Stimulated activated CD8-positive, alpha-beta memory T cell treated with anti-CD3 and anti-CD28 coated beads, Interleukin-2, amount 100 ng/mL, for 1 hour (primary cell): ENCODE results near the gene IRX3.

ENCODE experiments used
- DNase-seq, 2 donors: peaks; one replicate each; pipeline ENCODE4 v3.0.0-alpha.2; 2020; ENCODE audit warnings: low read depth in 2 of 2

IRX3 gene

DNA sequence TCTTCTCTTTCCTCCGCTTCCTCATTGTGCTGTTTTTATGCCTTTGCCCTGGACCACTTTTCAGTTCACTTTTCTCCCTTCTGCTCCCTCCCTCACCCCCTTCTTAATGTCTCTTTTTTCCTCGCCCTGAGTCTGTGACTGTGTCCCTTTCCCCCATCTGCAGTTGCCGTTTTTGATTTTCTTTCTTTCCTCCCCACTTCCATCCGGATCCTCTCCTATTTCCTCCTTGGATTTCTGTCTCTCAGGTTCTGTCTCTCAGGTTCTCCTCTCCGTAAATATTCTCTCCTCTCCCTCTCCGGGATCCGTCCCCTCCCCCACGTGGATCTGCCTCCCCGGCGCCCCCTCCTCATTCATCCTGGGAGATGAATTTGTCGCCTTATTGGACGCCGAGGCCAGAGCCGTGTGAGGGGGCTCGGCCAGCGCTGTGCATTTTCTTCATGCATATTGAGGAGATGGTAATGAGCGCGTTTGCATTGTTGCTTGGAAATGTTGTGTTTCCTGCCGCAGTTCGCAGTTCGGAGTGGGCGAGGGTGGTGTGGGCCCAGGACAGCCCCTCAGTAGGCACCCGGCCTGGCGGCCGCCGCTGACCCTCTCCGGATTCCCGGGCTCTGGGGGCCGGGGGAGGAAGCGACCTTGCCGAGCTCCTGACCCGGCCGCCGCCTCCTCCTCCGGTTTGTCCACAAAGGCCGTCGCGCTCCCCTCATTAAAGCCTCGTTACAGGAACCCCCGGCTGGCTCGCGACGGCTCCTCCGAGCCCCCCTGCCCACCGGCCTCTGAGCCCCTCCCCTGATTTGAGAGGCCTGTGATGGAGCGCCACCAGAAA lies 4.5 kb upstream of the IRX3 start:
- no peak for DNase-seq

DNA sequence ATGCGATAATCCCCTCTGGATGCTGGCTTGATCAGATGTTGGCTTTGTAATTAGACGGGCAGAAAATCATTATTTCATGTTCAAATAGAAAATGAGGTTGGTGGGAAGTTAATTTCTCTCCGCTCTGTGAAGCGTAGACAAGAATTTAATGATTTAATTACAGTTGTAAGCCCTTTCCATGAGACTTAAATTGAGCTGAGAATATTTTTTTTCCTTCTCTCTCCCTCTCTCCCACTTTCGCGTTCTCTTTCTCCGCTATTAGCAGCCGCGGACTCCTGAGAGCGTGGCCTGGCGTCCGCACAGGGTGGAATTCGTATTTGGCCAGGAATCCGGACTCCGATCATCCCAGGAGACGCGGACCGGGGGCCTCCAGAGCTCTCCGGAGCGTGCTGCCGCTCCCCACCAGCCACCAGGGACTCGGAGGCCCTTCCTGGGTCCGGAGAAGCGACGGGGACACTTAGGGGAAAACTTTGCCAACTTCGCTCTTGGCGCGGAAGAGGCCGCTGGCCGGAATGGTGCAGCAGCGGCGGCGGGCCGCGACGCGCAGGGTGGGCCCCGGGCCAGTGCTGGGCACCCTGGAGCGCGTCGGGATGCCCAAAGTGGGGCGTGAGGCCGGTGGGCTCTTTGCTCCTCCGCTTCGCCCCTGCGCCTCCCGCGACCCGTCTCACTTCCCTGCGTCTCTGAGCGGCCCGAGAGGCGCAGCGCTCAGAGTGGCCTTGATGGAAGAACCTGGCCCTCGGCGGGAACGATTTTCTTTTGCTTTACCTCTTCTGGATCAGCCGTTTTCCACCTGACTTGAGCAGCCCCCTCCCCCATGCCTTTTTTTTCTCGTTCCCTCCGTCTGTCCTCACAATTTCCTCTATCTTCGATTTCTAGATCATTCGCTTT lies 3.6 kb upstream of the IRX3 start:
- DNase-seq = no peak

DNA sequence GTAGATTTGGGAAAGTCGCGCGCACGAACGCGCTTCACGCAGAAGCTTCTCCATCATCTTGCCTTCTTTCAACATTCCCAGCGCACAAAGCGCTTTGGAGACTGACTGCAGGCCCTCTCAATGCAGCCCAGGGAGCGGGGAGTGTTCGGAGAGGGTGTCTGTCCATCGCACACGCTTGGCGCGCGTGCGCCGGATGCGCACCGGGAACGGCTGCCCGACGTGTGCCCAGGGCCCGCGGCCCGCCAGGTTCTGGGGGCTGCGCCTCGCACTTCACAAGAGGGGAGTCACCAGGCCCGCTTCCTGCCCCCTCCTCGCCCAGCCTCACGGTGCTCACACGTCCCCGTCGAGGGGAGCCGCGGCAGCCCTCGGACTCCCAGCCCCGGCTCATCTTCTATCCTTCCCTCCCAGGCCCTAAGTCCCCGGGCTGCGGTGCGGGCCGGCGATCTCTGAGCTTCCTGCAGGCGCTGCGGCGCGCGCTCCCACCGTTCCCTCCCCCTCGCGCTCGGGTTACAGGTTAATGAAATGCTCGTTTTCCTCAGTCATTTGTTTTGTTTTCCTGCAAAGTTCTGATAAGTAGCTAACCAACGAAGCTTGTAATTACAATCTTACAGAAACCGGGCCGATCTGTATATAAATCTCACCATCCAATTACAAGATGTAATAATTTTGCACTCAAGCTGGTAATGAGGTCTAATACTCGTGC lies 2.8 kb upstream of the IRX3 start:
- DNase-seq = no peak

DNA sequence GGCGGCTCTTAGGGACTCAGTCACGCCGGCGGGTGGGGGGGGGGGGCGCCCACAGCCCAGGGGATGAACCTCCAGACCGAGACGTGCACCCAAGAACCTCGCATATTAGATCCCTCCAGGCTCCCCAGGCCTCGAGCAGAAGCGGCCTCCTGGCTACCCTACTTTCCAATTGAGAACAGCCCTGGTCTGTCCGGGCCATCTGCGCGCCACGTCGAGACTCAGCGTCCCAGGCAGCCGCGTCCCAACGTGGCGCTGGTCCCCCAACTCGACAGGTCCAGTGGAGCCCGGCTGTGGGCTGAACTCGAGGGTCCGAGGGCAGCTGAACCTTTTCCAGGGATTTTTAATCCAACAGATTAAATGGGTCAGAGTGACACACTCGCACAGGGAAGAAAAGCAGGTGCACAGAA lies 2.3 kb upstream of the IRX3 start:
- DNase-seq = no peak

DNA sequence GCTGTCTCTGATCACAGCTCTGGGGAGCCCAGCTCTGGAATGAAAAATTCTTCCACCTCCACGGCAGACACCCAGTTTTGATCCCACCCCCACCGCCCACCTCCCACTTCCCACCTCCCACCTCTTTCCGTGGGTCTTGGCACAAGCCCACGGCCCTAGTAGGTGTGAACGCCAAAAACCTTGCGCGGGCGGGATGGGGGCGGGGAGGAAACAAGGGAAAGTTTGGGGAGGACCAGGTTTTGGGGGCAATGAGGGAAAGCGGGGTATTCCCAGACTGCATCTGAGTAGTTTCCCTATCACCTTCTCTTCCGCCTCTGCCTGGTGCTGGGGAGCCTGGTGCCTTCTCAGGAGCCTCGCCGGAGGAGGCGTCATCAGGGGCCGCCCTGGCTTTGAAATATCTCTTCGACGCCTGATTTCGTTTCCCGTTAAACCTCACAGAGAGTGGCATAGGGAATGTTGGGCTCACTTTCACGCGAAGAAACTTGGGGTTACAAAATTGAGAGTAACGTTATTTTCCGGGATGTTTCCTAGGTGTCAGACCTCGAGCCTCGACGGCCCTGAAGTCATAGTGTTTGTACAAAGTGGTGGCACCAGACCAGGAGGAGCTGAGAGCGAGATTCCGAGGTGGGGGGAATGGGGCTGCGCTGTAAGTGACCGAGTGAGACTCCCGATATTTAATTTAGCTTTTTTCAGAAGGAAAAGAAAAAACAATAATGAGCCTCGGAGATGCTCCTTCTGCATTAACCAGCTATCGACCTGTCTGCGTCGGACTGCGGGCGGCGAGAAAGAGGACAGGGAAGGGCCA lies 1.6 kb upstream of the IRX3 start:
- DNase-seq = no peak

DNA sequence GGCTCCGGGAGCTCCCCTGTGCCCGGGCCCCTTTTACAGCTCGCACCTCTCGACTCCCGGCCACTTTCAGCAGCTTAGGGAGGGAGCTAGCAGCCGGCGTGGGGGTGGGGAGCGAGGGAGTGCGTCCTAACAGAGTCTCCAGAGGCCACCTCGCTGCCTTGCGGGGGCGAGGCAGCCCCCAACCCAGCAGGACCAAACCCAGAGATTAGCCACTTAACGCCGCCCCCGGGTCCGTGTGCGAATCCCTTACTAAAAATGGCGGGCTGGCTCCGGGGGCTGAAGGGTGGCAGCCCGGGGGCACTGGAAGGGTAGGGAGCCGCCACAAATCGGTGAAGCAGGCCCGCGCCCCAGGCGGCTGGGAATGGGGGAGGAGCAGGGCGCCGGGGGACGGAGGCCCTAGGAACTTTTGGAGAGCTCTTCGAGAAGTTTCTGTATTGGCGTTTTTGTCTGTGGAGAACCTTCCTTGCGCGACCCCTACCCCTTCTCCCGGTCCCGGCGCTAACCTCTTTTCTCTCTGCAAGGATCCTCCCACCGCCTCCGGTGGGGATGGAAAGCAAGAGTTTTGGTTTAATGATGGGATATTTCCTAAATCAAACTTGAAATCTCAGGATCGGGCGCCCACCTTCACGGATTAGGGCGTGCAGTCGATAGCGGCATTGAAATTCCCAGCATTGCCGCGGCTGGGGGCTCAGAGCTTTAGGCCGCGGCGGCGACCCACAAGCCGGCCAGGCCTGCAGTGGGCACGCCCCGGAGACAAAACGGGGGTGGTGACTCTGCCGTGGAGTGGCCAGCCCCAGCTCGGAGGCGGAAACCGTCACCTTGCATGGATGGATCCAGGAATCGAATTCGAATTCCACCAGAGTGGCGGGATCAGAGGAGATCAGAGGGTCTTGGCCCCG lies 793 bp upstream of the IRX3 start:
- no peak for DNase-seq

DNA sequence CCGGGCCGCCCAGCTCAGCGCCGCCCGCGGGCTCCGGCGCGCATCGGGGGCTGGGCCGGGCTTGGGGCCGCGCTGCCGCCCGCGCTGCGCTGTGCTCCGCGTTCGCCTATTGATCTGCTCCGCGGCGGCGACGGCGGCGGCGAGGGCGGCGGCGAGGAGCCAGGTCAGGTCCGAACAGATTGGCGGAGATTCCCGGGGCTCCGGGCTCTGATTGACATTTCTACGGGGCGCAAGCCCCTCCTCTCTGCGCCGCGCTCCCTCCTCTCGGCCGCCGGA lies 559 bp downstream of the IRX3 start:
- DNase-seq = no peak

DNA sequence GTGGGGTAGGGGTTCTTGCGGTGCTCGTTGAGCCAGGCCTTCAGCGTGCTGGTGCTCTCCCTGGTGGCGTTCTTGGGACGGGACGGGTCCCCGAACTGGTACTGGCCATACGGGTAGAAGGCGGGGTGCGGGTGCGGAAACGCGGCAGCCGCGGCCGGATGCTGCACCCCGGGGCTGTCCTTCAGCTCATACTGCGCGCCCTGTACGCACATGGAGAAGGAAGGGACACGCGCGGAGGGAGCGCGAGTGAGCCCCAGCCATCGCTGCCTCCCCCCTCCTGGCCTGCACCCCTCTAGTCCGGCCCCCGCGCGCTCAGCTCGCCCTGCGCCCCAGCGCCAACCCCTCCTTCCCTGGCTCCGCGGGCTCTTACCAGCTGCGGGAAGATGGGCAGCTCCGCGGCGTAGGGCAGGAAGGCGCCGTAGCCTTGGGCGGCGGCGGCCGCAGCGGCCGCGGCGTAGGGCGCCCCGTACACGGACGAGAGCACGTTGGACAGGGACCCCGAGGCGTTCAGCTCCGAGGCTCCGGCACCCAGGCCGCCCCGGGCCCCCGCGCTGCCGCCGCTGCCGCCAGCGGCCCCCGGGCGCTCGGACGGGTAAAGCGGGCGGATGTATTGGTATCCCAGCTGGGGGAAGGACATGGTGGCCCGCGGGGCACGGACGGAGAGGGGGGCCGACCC lies 1.0 kb downstream of the IRX3 start:
- DNase-seq = no peak

DNA sequence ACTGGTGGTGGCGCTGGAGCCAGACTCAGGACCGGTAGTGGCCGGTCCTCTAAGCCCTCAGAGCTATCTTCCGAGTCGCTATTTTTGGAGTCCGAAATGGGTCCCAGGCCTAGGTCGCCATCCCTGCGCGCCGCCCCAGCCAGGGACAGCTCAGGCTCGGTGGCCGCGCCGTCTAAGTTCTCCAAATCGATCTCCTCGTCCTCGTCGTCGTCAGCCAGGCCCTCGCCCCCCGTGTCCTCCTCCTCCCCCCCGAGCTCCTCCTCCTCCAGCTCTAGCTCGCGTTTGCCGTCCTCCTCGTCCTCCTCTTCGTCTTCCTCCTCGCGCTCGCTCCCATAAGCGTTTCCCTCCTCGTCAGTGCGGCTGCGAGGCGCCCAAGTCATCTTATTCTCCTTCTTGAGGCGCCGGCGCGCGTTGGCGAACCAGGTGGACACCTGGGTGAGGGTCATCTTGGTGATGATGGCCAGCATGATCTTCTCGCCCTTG lies 1.6 kb downstream of the IRX3 start:
- DNase-seq = no peak

DNA sequence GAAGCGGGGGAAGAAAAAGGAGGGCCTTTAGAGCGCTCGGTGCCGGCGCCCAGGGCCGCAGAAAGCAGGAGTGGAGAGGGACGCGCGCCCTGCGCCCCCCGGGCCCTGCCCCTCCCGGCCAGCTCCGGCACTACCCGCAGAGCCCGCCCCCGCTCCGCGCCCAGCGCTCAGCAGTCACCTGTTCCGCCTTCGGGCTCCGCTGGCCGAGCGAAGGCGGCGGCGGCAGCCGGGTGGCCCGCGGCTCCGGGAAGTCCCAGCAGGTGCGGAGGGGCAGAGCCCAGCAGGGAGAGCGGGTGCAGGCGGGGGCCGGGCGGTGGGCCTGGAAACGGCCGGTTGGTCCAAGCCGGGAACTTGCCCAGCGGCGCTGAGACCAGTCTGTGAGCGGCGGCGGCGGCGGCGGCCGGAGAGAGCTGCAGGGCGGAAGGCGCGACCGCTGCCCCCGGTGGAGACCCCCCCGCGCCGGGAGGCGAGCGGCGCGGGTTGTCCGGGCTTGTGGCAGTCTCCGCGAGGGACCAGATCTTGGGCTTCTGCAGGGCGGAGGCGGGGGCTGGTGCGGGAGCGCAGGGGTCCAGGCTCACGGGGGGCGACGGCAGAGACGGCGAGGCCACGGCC lies 2.2 kb downstream of the IRX3 start:
- DNase-seq = no peak

DNA sequence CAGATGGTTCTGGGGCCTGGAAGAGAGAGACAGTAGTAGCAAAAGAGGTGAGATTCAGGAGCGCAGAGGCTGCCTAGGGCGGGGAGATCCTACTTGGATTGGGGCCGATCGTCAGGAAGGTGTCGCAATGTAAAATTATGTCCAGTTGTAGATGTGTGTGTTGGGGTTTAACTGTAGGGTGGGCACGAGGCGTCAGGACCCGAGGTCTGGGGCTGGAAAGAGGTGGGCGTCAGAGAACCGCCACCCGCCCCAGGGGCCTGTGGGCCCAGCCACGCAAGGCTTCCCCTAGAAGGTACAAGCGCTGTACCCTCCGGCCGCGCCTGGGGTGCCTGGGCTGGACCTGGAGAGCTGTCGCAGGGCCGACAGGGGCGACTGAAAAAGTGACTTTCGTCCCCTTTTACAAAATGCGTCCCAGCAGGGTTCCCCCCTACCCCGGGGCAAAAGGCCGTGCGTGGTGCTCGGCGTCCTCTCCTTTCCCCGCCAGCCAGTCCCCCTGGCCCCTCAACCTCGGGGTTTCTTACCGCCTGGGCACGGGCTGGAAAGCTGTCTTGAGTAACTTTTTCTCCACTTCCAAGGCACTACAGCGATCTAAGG lies 2.8 kb downstream of the IRX3 start:
- no peak for DNase-seq

DNA sequence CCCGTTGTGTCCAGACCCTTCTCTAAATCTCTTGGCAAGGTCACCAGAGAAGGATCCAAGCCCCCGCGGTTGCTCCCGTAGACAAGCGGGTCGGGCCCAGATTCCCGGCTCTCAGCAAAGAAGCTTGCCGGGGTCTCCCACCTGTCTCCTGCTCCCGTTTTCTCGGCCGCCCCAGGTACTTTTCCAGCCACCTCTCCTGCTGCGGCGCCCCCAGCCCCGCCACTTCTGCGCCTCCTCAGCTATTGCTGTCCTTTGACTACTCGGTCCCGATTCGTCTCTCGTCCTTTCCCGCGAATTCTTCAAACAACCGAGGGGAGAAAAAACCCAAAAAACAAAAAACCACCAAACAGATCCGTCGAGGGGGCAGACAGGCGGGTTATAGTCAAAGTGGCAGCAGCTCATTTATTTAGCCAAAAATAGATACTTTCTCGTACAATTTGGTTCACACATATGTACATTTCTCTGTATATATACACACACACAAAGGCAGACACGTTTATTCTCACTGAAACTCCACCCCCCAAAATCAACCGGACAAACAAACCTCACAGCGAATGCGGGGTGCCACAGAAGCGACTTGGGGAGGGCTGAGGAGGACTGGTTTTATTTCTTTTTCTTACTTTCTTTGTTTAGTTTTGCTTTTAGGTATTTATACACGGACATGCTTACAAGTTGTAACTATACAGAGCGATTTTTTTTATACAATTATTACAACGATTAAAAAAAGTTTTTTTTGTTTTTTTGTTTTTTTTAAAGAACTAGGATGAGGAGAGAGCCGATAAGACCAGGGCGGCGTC lies 3.5 kb downstream of the IRX3 start:
- no peak for DNase-seq

DNA sequence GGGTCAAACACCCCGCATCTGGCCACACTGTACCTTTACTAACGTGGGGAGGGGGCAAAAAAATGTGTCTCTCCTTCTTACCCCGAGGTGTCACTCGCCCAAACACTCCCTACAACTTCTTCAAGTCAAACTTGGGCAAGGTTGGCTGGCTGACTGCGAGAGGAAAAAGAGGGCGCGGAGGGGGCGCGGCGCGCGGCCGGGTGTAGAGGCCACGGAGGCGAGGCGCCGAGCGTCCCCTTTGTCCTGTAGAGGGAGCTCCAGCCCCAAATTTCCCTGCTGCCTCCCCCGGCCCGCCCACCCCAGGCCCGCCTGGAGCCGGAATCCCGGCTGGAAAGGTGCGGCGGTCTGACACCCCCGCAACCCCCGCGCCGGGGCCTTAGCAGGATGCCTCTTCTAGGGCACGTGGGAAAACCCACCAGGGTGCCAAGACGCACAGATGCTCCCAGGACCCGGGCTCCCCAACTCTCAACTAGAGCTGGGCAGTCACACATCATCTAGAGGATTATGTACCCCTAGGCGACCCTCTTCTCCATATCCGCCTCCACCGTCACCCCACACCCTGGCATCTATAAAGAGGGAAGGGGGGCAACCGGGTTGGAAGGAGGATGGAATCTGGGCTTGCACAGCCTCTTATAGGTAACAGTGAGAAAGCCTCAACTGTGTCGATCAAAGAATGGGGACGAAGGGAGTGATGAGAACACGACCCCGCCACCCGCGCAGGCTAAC lies 4.2 kb downstream of the IRX3 start:
- DNase-seq = no peak

DNA sequence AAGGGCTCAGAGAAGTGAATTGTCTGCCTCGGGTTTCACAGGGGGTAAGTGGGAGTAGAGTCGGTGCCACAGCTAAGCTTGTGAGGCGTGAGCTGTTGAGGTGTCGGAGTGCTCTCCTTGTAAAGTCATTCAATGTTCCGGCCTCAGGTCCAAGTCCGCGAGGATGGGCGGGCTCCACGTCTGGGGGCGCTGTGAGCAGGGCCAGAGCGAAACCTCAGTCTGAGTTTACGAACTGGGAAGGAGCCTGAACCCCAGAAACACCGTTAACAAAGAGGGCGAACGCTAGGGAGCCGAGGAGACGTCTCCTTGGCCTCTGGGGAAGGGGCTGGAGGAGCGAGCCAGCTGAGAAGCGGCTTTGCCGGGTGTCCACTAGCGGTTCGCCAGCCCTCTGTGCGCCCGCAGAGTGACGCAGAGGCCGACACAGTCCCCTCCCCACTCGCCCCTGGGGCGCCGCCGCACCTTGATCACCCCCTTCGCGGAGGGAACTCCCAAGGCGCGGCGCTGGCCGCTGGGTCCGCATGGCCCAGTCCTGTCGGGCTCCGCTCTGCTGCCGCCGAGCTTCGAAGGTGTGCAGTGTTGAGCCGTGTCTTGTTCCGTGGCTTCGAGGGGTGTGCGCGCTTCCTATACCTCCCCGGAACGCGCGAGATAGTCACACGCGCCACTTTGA lies 4.9 kb downstream of the IRX3 start:
- no peak for DNase-seq

DNA sequence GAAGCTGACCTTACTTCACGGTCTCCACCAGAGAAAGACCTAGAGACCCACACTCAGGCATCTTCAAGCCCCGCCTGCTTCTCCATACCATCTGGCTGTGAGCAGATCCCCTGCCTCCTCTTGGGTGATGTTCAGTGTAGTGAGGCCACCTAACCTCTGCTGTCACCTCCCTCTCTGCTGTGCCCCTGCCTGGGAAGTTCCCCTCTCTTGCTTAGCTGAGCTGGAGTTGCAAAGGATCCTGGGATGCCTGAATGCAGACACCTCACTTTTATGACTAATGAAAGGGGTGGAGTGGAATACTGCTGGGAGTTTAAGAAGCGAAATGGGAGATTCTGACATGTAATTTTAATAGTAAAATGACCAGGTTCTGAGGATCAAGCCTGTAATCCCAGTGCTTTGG lies 5.8 kb downstream of the IRX3 start:
- DNase-seq = no peak

DNA sequence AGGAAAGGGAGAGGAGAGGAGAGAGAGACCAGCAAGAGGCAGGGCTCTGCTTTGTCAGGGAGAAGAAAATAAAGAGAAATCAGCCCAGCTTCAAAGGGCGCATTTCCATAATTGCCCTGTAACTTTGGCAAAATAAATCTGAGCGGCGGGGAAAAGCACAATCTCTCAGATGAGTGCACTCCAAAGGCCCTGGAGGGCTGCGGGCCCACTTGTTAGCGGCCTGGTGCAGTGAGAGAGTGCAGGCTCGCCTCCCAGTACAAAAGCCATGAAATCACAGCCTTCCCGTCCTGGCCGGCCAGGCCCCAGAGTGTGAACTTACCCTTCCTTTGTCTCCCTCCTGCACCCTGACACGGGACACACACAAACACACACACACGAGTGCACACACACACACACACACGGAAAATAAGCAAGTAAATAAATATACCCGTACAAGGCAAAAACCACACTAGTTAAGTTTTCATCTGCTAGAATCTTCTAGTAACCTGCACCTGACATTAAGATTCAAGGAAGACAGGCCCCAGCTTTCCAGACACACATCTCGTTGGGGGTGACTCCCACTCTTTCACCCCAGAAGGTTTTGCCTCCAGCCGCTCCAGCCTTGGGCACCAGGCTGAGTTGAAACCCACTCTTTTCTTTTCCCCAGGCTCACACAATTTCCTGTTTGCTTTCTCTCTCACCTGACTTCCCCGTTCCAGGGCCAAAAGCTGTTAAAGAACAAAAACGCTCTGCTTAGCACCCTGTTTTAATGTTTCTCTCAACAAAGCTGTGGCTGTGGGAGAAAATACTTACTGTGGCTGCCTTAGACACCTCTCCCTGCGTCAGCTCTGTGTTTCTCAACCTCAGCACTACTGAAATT lies 8.5 kb downstream of the IRX3 start:
- DNase-seq = no peak
